Nephron (organoid): ENCODE measurements around the gene ATP6V0E2.

Source experiments
- H3K27ac Mint-ChIP-seq, 3 experiments: 2 replicates each; pipeline ENCODE4 v1.8.0; 2020; ENCODE audit warnings: mixed read lengths in 3 of 3, mild to moderate bottlenecking in 2 of 3, moderate library complexity in 1 of 3
- H3K27me3 Mint-ChIP-seq: 2 replicates; pipeline ENCODE4 v1.8.0; 2021; ENCODE audit warnings: low read depth, mild to moderate bottlenecking, moderate library complexity, mixed read lengths
- H3K36me3 Mint-ChIP-seq: 2 replicates; pipeline ENCODE4 v1.8.0; 2020; ENCODE audit warnings: low read depth, mixed read lengths
- H3K4me1 Mint-ChIP-seq: 2 replicates; pipeline ENCODE4 v1.8.0; 2020; ENCODE audit warnings: mixed read lengths
- H3K4me3 Mint-ChIP-seq, 3 experiments: 2 replicates each; pipeline ENCODE4 v1.8.0; 2020; ENCODE audit warnings: mild to moderate bottlenecking in 3 of 3, mixed read lengths in 3 of 3, moderate library complexity in 2 of 3
- H3K9me3 Mint-ChIP-seq: 2 replicates; pipeline ENCODE4 v1.8.0; 2020; ENCODE audit warnings: mixed read lengths
- TF ChIP-seq, protein P1 (sequence below), 3 experiments: fragments of 200-600 bp; sonication (generic); IDR thresholded peaks; one replicate each; pipeline ENCODE4 v1.5.0; 2021; ENCODE audit warnings: antibody characterized with exemption in 3 of 3; ENCODE audit not compliant: unreplicated experiment in 3 of 3

Gene ATP6V0E2

DNA sequence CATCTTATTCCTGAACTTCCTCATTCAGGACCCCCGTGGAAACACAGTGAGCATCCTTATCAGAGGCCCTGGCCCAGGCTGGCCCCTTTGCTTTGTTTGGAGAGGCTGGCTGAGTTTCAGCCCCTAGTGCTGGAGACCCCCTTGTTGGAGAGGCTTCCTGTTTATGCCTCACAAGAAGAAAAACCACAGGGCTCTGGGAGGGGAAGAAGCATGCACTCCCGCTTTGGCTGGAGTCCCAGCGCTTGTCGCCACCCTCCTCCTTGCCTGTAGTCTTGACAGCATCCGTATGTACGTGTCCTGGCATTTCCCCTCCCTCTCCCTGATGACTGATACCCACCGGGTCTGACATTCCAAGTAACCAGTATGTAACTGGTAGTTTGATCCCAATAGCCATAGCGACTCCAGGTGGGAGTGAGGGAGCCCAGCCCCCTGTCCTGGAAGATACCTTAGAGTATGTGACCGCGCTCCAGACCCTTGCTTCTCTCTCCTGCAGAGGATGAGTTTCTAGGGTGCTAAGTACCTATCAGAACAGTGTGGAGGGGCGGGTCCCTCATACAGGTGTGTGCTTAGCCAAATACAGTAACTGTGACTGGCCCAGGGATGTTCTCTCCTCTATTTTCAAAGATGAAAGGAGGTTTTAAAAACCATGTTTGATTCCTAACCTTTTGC is 6.9 kb upstream of the ATP6V0E2 start:
- peaks cover 8% of the 10 kb centered on the region for H3K4me1 Mint-ChIP-seq
- TF ChIP-seq, protein P1, sequence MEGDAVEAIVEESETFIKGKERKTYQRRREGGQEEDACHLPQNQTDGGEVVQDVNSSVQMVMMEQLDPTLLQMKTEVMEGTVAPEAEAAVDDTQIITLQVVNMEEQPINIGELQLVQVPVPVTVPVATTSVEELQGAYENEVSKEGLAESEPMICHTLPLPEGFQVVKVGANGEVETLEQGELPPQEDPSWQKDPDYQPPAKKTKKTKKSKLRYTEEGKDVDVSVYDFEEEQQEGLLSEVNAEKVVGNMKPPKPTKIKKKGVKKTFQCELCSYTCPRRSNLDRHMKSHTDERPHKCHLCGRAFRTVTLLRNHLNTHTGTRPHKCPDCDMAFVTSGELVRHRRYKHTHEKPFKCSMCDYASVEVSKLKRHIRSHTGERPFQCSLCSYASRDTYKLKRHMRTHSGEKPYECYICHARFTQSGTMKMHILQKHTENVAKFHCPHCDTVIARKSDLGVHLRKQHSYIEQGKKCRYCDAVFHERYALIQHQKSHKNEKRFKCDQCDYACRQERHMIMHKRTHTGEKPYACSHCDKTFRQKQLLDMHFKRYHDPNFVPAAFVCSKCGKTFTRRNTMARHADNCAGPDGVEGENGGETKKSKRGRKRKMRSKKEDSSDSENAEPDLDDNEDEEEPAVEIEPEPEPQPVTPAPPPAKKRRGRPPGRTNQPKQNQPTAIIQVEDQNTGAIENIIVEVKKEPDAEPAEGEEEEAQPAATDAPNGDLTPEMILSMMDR (IDR thresholded peaks at IDR 0.05; ENCODE audit: unreplicated experiment in 3 of 3), result no peak

DNA sequence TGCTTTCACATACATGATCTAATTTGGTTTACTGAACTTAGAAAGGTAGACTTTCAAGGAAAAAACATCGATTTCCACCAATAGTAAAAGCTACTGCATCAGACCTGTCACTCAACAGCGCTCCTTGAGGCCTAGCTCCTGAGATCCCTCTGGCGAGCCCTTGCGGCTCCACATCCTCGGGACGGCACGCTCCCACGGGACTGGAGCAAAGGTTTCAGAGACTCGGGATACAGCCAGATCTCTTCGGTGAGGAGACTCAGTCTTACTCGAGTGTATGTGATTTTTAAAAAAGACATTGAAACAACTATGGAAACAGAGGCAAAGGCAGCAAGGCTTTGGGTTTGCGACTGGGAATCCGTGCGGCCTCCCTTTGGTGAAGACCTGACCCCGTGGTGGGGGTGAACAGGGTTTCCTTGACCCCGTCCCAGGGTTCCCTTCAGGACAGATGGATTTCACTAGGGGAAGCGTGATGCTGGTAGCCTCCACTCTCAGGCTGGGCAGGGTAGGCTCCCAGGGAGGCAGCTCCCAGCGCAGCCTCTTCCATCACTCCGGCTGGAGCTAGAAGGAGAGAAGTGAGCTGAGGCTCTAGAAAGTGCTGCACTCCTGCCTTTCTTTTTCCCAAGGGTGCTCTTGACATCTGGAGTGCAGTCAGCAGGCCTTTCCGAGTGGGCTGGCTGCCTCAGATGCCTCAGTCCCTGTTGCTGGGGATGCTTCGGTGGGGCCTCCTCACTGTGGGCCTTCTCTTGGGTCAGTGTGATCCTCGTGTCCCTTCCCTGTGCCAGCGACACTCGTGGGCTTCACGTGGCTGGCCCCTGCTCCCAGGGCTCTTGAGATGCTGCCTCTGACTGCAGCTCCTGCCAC is 5.8 kb upstream of the ATP6V0E2 start:
- Mint-ChIP-seq H3K27ac (no peak overlapping the region), H3K4me3 (no peak overlapping the region), H3K9me3 (no peaks in the 10 kb centered on the region), H3K4me1 (peaks cover 16% of the 10 kb centered on the region), H3K36me3 (peaks cover 4% of the 10 kb centered on the region), H3K27me3 (no peaks in the 10 kb centered on the region)
- TF ChIP-seq, protein P1 (IDR thresholded peaks at IDR 0.05; ENCODE audit: unreplicated experiment in 3 of 3), result no peak

More for the DNA sequence above, 6.9 kb upstream of the ATP6V0E2 start:
- no peaks in the 10 kb centered on the region for H3K9me3 Mint-ChIP-seq
- H3K36me3 Mint-ChIP-seq, result peaks cover 15% of the 10 kb centered on the region
- H3K4me3 Mint-ChIP-seq, result no peak overlapping the region
- peak overlapping the region in 2 of 3 experiments; percentile 41 to 65 for H3K27ac Mint-ChIP-seq
- no peaks in the 10 kb centered on the region for H3K27me3 Mint-ChIP-seq

- TF ChIP-seq, protein P1 (IDR thresholded peaks at IDR 0.05; ENCODE audit: unreplicated experiment in 3 of 3), result no peak
- no peaks in the 10 kb centered on the region for H3K36me3 Mint-ChIP-seq
- peaks cover 16% of the 10 kb centered on the region for H3K4me1 Mint-ChIP-seq
- no peak overlapping the region for H3K27ac Mint-ChIP-seq
- H3K4me3 Mint-ChIP-seq, result no peak overlapping the region
- no peaks in the 10 kb centered on the region for H3K9me3 Mint-ChIP-seq
- H3K27me3 Mint-ChIP-seq, result no peaks in the 10 kb centered on the region
These were observed 5.0 kb upstream of the ATP6V0E2 start for GRCh38 chr7:149868623-149869290.

DNA sequence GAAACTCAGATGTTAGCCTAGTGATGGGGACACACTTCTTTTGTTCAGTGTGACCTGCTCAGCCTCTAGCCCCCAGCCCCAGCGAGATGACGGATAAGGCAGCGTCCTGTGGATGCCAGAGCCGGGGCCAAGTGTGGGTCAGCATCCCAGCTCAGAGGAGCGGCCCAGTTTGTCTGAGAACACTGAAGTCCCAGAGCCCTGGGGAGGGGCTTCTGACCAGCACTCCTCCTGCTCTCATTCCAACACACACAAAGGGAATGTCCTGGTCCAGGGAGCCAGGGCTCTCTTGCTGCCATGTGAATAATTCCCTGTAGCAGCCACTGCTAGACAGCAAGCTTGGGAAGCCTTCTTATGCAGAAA is 4.5 kb upstream of the ATP6V0E2 start:
- Mint-ChIP-seq H3K4me3 (no peak overlapping the region), H3K36me3 (no peaks in the 10 kb centered on the region), H3K27ac (no peak overlapping the region), H3K9me3 (no peaks in the 10 kb centered on the region), H3K27me3 (no peaks in the 10 kb centered on the region), H3K4me1 (peaks cover 16% of the 10 kb centered on the region)
- TF ChIP-seq, protein P1 (IDR thresholded peaks at IDR 0.05; ENCODE audit: unreplicated experiment in 3 of 3), result no peak

GRCh38 chr7:149869867-149870266 is 3.9 kb upstream of the ATP6V0E2 start:
- no peaks in the 10 kb centered on the region for H3K9me3 Mint-ChIP-seq
- H3K36me3 Mint-ChIP-seq, result no peaks in the 10 kb centered on the region
- H3K4me3 Mint-ChIP-seq, result no peak overlapping the region
- H3K4me1 Mint-ChIP-seq, result peaks cover 22% of the 10 kb centered on the region
- no peak overlapping the region for H3K27ac Mint-ChIP-seq
- no peaks in the 10 kb centered on the region for H3K27me3 Mint-ChIP-seq
- TF ChIP-seq, protein P1 (IDR thresholded peaks at IDR 0.05; ENCODE audit: unreplicated experiment in 3 of 3), result no peak
